HG03108 (cell line): ENCODE measurements around the gene PAK5.

ENCODE experiments used
- ATAC-seq: cut with Tn5 transposase; IDR thresholded peaks from one replicate; pipeline ENCODE4 v1.9.1; 2021; ENCODE audit warnings: moderate library complexity; ENCODE audit not compliant: unreplicated experiment

The PAK5 gene

GRCh38 chr20:9792674-9793073 lies 46.2 kb downstream of the PAK5 start:
- ATAC-seq, result no peak

- no peak for ATAC-seq
Measured at GRCh38 chr20:9789131-9789530, 49.7 kb downstream of the PAK5 start.

DNA sequence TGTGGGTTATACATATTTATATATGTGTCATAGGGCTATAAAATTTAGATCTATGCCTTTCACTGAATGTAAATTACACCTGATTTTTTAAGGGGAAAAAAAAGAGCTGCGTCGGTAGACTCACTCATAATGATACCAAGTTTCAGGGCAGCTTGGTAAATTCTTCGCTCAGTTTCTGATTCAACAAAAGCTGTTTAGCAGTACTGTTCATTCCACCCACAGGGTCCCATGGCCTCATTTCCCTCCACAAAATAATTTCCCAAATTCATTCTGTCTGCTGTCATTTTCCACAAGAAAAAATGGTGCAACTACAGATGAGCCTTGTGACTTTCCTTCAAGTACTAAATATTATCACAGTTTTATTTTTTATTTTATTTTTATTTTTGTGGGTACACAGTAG lies 63.7 kb downstream of the PAK5 start:
- ATAC-seq, result no peak

- ATAC-seq, result no peak
Measured at GRCh38 chr20:9769954-9770353, 68.9 kb downstream of the PAK5 start.

DNA sequence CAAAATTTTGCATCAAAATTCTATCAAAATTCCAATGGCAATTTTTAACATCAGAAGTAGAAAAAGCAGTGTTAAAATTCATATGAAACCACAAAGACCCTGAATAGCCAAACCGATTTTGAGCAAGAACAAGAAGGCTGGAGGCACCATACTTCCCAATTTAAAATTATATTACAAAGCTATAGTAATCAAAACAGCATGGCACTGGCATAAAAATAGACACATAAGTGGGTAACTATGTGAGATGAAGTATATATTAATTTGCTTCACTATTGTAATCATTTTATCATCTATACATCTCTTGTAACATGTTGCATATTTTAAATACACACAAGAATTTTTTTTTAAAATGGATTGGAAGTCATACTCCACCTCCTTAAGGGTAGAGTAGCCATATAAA lies 77.4 kb downstream of the PAK5 start:
- no peak for ATAC-seq

GRCh38 chr20:9759392-9759791 lies 79.5 kb downstream of the PAK5 start:
- ATAC-seq, result no peak

DNA sequence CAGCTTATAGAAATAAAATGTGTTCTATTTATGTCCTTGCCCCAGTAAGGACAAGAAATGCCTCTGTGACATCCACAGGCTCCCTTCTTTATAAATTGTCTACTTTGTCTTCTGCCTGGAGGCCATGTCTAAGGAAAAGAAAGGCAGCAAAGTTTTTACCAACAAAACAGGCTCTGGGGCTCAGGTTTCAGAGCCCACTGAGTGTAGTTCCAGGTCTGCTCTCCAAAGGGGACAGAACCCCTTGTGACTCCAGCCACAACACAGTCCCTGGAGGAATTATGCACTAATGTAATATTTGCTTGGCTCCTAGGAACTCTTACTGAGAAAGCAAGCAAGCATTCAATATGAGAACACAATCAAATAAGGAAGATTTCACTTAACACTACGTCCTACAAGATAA lies 80.1 kb downstream of the PAK5 start:
- no peak for ATAC-seq

DNA sequence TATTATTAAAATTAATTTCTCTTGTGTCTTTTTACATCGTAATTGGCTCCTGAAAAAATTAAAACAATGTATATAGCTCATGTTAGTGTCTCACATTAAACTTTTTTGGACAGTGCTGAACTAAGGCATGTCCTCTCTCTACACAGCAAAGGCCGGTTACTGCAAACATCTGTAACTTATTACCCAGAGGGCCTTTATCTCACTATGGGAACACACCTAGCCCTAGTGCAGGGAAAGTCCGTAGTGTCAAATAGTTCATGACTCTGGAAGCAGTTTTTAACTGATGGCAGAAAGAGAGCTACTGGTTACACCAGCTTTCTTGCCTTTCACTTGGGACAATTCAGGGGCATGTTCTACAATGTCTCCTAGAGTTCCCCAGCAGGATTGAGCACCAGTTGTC lies 82.2 kb downstream of the PAK5 start:
- ATAC-seq, result no peak

GRCh38 chr20:9755301-9755700 lies 83.6 kb downstream of the PAK5 start:
- no peak for ATAC-seq

- no peak for ATAC-seq
Measured at GRCh38 chr20:9744551-9744950, 94.3 kb downstream of the PAK5 start.

- no peak for ATAC-seq
Measured at GRCh38 chr20:9743871-9744270, 95.0 kb downstream of the PAK5 start.

DNA sequence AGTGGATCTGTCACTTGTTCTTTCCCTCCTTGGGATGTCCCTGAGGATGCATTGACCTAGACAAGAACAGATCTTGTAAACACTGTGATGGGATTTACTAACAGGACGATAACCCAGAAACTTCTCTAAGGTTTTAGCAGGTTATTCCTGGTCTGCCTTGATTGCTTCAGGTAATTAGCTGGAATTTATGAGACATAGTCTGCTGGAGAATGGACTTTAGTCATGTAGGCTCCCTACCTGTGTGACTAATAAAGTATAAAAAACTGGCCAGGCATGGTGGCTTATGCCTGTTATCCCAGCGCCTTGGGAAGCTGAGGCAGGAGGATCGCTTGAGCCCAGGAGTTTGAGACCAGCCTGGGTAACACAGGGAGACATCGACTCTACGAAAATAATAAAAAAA lies 96.1 kb downstream of the PAK5 start:
- no peak for ATAC-seq

- no peak for ATAC-seq
Measured at GRCh38 chr20:9741996-9742395, 96.9 kb downstream of the PAK5 start.

DNA sequence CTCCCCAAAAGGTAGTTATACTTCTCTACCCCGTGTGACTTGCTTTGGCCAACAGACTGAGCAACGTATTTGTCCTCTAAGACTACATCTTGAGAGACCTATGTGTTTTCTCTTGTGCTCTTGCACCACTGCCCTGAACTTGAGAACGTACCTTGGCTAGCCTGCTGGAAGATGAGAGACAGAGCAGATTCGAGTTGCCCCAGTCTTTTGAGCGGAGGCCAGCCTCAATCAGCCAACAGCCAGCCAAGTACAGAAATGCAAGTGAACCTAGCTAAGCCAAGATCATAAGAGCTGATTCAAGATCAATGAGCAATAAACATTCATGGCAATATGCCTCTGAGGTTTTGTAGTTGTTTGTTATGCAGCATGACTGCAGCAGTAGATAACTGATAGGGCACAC lies 98.4 kb downstream of the PAK5 start:
- ATAC-seq, result no peak

DNA sequence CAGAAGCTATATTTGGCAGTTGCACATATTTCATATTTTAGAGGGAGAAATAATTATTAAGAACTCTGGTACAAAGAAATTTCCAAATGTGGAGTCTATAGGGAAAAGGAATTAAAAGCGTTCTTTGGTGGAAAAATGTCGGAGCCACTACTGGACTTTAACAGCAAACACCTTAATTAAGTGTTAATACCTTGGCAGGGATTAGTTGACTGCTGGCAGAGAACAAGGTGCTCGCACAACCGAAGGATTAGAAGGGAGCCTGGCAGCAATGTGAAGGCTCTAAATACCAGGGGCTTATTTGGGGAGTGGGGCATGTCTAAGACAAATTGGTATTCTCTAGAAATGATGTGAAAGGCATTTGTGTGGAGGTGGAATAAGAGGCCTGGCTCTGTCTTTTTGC lies 98.9 kb downstream of the PAK5 start:
- no peak for ATAC-seq

- no peak for ATAC-seq
Measured at GRCh38 chr20:9736373-9736772, 102.5 kb downstream of the PAK5 start.

GRCh38 chr20:9723501-9724202 lies 115.2 kb downstream of the PAK5 start:
- ATAC-seq, result no peak

DNA sequence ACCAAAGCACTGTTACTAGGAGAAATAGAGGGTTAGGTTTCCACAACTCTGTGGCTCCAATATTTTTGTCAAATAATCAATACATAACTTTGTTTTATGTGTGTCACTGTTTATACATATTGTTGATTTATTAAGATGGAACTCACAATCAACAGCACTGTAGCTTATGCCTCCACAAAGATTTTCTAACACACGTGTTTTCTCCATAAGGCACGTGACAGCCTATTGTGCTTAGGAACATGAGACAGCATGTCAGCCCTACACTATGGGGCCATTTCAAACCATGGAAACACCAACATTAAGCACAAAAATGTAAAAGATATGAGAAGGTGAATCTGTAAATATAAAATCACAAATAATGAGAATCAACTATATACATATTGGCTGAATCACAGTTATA lies 127.0 kb downstream of the PAK5 start:
- ATAC-seq, result no peak

DNA sequence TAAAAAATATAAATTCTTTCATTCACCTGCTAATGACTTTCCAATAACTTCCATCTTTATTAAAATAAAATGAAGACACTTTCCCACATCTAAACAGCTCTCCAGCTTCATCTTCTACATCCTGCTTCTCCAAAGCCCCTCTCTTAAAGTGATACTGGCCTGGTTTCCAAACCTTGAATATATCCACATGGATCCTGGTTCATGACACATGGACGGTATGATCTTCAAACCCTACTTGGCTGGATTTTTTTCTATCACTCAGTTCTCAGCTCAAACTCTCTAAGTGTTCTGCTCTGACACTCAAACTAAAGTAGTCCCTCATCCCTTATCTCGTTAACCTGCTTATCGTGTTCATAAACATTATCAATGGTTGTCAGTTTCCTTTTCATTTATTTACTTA lies 128.2 kb downstream of the PAK5 start:
- no peak for ATAC-seq

- ATAC-seq, result no peak
Measured at GRCh38 chr20:9705722-9706476, 133.0 kb downstream of the PAK5 start.

- ATAC-seq, result no peak
Measured at GRCh38 chr20:9699181-9699580, 139.7 kb downstream of the PAK5 start.

- ATAC-seq, result no peak
Measured at GRCh38 chr20:9689041-9689440, 149.8 kb downstream of the PAK5 start.

DNA sequence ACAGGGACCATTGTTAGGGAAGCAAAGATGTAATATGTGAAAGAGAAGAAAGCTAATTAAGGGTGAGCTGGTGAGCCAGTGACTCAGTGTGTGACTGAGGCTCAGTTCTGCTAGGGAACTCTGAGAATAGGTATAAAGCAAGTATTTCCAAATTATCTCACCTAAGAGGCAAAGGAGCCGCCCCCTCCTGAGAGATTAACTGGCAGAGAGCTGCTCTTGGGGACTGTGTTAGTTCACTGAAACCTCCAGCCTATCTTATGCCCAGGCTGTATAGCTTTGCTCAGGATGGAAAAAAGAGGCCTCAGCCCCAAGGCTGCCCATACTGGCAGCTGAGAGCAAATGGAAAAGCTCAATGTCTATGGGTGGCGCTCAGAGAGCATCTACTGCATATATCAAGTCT lies 152.0 kb downstream of the PAK5 start:
- no peak for ATAC-seq
